NB4 (cell line): ENCODE measurements around the gene NCOA7.

Experiments
- MYC ChIP-seq: IDR thresholded peaks from 2 replicates; pipeline ENCODE4 v1.6.1; 2011; ENCODE audit warnings: low read depth, low read length
- POLR2A ChIP-seq: IDR thresholded peaks from 2 replicates; pipeline ENCODE4 v1.6.1; 2011; ENCODE audit warnings: mild to moderate bottlenecking; ENCODE audit not compliant: insufficient read length; ENCODE audit errors: extremely low read depth
- TF ChIP-seq, protein P1 (sequence below): IDR thresholded peaks from one replicate; pipeline ENCODE4 v1.5.1; 2012; ENCODE audit warnings: low read depth, low read length

DNA sequence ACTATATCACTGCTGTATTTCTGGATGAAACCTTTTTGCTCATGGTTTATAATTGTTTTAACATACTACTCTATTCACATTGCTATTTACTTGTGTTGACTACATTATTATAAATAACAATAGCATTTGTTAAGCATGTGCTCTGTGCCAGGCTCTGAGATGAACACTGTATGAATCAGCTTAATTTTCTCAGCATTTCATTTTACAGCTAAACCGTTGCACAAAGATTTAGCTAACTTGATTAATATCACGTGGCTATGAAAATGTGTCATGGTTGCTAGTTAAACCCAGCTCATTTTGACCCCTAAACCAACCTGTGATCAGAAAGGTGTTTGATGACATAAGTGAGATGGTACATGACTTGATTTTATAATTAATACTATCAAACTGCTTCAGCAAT lies 77.5 kb downstream of the NCOA7 start:
- TF ChIP-seq, protein P1, sequence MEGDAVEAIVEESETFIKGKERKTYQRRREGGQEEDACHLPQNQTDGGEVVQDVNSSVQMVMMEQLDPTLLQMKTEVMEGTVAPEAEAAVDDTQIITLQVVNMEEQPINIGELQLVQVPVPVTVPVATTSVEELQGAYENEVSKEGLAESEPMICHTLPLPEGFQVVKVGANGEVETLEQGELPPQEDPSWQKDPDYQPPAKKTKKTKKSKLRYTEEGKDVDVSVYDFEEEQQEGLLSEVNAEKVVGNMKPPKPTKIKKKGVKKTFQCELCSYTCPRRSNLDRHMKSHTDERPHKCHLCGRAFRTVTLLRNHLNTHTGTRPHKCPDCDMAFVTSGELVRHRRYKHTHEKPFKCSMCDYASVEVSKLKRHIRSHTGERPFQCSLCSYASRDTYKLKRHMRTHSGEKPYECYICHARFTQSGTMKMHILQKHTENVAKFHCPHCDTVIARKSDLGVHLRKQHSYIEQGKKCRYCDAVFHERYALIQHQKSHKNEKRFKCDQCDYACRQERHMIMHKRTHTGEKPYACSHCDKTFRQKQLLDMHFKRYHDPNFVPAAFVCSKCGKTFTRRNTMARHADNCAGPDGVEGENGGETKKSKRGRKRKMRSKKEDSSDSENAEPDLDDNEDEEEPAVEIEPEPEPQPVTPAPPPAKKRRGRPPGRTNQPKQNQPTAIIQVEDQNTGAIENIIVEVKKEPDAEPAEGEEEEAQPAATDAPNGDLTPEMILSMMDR: no peak
- TF ChIP-seq POLR2A (no peak), MYC (no peak)
